Nucleus accumbens (tissue), 56 donors: Measurements from ENCODE around the gene GPR25.

ENCODE experiments used
- DNase-seq, 56 donors: peaks; one replicate each; lab custom pipeline; 2025; lab: John Stamatoyannopoulos, UW

The GPR25 gene, protein sequence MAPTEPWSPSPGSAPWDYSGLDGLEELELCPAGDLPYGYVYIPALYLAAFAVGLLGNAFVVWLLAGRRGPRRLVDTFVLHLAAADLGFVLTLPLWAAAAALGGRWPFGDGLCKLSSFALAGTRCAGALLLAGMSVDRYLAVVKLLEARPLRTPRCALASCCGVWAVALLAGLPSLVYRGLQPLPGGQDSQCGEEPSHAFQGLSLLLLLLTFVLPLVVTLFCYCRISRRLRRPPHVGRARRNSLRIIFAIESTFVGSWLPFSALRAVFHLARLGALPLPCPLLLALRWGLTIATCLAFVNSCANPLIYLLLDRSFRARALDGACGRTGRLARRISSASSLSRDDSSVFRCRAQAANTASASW

DNA sequence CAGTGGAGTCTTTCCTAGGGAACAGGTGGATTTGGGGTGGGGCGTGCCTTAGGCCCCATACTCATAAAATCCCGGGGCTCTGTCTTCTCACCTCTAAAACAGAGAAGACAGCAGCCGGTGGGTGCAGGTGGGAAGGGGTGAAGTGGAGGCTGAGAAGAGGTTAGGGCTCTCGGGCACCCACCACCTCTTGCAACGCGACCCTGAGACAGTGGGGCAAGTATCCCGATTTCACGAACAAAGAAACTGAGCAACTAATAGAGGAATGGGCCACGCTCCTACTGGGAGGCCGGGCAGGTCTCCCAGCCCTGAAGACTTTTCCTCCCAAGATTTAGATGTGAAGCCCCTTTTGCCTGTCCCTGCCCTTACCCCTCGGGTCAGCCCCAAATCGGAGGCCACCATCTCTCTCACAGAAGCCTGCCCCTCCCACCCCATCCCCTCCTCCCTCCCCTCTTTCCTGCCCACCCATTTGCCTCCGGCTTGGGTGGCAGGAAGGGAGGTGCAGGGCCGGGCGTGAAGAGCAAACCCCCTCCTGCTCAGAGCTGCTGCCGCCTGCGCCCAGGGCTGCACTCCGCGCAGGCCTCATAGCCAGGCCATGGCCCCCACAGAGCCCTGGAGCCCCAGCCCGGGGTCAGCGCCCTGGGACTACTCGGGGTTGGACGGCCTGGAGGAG lies at the start of gene GPR25:
TSS of gene GPR25 (plus strand) at position 536 of the 670 bp plus-strand sequence. CDS start at position 593, 57 bp downstream.
- no peak for DNase-seq

DNA sequence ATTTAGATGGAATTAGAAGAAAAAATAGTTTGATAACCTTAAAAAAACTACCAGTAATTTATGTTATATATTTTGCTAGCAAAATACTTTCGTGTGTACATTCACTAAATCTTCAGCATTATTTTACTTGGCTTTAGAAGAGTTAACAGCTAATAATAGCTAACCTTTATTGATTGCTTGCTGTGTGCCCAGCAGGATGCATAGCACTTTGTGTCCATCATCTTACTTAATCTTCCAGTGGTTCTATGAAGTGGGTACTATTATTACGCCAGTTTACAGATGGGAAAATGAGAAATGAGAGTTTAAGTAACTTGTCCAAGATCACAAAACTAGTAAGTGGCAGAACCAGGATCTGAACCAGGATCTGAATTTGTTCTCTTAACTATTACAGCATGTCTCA lies 41.7 kb upstream of the GPR25 start:
- no peak for DNase-seq

DNA sequence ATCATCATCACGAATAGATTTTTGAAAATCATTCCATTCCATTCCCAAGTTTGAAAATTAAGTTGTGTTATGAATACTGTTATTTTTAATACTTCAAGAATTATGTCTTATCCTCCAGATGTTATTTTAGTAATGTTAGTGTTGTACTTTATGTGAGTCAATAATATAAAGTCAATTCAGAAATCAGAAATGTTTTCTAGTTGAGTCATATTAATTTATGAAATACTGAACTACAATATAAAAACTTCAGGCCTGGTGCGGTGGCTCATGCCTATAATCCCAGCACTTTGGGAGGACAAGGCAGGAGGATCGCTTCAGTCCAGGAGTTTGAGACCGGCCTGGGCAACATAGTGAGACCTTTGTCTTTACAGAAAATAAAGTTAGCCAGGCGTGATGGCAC lies 38.4 kb upstream of the GPR25 start:
- DNase-seq: no peak

DNA sequence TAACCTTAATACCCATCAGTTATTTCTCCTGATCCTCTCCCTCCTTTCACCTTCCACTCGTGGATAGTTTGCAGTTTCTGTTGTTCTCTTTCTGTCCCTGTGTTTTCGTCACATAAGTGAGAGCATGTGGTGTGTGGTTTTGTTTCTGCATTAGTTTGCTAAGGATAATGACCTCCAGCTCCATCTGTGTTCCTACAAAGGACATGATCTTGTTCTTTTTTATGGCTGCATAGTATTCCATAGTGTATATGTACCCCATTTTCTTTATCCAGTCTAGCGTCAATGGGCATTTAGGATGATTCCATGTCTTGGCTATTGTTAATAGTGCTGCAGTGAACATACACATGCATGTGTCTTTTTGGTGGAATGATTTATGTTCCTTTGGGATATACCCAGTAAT lies 36.6 kb upstream of the GPR25 start:
- no peak for DNase-seq

DNA sequence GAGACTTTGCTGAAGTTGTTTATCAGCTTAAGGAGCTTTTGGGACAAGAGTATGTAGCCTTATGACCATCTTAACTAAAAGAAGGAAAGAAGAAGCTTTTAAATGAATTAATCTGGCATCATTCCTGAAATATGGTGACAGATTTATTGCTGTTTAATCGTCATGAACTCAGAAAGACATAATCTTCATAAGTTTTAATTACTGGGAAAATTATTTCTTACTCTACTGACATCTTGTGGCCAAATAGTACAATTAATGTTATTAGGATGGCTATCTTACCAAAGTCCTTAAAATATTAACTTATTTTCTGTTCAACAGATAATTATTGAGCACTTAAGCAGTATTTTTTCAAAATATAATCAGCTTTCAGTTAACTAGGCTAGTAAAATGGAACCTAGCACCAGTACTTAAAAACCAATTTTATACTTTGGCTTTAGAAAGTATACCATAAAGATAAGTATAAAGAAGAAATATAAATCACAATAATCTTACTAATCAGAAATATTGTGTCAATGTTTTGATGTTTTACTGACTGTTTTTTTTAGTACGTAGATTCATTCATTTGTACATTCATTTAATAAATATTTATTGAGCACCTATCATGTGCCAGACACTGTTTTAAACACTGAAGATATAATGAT lies 34.7 kb upstream of the GPR25 start:
- no peak for DNase-seq

DNA sequence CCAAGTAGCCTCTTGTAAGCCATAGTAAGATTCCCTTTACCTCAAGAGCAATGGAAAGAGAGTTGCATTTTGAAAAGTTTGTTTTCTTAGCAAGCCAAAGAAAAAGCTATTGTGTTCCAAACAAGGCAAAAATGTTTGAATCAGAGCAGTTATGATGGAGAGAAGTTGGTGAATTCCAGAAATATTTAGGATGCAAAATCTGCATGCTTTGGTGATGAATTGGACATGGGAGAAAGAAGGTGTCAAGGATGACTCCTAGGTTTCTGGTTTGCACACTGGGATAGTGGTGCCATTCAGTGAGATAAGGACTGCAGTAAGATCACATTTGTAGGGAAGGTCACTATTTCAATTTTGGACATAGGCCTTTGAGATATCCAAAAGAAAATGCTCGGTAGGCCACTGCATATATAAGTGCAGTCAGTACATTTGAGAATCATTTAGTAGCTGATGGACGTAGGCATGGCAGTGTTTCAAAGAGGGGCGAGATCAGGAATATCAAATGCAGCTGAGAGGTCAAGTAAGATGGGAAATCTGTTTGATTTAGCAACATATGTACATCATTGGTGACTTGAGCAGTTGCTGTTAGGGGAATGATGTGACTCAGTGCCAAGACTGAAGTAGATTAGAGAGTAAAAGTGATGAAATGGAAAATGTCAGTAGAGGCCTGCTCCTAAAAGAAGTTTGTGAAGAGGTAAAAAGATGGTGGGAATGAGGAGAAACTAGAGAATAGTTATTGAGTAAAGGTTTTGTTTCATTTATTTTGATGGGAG lies 33.9 kb upstream of the GPR25 start:
- no peak for DNase-seq

DNA sequence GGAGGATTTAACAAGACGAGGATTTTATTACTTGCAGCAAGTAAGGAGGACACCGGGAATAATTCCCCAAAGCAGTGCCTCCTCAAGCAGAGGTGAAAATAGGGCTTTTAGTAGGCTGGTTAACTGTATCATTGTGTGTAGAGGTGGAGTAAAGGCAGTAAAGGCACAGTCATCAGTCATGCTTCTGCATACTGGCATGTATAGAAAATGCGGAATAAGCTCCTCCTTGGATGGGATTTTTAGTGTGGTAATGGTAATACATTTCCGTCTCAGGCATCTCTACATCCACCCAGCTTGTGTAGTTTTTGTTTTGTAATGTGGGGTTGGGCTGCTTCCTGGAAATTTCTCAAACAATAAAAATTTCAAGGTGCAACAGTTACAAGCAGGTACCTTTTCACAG lies 27.4 kb upstream of the GPR25 start:
- no peak for DNase-seq

DNA sequence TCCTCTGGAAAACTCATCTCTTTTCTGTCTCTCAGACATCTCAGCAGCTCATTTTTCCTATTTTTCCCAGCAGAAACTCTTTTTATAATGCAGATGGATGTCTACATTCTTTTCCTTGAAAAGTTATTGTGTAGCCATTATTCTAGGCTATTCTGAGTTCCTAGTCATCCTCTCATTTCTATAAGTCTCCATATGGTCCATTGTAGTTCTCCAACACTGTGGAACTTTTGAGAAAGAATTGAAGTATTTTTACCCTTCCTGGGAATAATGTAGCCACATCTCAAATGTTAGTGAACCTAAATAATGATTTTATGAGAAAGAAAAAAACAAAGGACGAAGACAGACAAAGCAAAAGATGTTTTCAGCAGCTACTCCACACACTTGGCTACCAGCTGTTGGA lies 26.4 kb upstream of the GPR25 start:
- no peak for DNase-seq

DNA sequence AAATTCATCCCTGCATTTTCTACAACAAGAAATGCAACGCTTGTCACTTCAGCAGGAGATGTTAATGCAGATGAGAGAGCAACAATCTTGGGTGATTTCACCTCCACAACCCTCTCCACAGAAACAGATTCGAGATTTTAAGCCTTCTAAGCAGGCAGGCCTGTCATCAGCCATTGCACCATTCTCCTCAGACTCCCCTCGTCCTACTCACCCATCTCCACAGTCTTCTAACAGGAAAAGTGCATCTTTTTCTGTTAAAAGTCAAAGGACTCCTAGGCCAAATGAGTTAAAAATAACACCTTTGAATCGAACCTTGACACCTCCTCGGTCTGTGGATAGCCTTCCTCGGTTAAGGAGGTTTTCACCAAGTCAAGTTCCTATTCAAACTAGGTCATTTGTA lies 23.4 kb upstream of the GPR25 start:
- no peak for DNase-seq

DNA sequence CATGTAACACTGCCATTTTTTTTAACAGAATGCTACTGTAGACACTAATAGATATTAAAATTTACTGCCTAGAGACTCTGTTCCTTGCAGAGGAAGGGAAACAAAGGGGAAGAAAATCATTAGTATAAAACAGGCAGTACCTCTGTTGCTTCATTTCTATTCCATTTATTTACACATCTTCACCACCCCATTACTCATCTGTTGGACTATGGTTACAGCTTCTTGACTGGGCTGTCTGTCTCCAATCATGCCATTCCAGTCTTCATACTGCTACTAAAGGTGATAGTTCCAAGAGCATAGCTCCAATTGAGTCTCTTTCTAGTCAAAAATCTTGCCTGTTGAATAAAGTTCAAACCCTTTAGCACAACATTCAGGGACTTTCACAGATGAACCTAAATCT lies 22.2 kb upstream of the GPR25 start:
- no peak for DNase-seq

DNA sequence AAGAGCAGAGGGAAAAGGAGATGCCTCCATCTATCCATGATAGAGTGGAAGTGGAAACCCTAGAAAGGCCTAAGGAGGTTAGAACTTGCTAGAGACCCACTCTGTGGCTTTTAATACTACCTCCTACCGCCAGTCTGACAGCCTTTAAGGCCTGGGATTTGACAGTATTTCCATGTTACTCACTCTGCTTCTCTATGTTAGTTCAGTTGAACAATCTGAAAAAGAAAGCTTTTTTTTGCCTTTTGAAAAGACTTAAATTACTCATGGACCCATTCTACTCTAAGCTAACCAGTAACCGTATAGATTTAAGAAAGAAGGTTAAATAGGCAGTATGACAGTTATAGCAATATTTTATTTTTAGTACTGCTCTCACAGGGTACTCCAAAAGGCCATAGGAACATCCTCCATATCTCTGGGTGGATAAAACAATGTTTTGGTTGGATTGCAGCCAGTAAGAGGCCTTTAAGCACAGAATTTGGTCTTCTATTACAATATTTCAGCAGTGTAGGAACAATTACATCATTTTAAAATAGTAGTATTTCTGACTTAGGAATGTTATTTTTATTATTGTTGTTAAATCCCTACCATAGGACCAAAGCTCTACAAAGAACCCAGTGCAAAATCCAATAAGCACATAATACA lies 15.9 kb upstream of the GPR25 start:
- no peak for DNase-seq

DNA sequence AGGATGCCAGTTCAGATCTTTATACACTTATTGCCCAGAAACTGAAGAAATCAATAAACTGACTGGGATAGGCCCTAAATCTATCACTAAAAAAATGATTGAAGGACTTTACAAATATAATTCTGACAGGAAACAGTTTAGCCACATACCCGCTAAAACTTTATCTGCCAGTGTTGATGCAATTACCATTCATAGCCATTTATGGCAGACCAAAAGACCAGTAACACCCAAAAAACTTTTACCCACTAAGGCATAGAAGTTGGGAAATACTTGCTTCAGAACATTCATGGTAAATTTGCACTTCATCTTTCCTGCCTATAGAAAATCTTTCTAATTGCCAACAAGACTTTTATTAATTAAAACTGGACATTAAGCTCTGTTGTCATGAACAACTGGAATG lies 15.0 kb upstream of the GPR25 start:
- DNase-seq: no peak

DNA sequence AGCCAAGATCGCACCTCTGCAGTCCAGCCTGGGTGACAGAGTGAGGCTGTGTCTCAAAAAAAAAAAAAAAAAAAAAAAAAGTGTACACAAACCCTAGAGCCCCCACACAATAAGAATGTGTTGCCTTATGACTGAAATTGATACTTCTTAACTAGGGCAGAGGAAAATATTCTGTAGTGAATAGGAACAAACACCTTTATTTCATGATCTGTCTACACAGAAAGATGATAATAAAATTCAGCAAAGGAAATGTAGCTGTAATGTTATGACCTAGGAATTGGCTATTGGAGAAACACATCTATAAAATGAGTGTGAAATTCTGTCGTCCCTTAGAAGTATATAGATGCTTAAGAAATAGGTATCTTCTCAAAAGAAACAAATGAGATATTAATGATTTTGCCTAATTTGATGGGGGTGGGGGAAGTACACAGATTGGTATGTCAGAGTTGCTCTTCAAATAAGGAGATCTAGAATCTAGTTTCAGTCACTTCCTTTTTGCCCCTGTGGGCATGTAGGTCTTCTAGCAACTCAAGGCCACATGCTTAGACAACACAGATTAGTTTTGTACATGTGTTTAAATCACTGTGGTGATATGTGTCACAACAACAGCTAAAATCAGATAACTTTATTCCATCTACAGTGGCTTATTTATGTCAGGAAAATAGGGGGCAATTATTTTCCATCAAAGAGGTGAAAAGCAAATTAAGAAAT lies 10.7 kb upstream of the GPR25 start:
- no peak for DNase-seq

DNA sequence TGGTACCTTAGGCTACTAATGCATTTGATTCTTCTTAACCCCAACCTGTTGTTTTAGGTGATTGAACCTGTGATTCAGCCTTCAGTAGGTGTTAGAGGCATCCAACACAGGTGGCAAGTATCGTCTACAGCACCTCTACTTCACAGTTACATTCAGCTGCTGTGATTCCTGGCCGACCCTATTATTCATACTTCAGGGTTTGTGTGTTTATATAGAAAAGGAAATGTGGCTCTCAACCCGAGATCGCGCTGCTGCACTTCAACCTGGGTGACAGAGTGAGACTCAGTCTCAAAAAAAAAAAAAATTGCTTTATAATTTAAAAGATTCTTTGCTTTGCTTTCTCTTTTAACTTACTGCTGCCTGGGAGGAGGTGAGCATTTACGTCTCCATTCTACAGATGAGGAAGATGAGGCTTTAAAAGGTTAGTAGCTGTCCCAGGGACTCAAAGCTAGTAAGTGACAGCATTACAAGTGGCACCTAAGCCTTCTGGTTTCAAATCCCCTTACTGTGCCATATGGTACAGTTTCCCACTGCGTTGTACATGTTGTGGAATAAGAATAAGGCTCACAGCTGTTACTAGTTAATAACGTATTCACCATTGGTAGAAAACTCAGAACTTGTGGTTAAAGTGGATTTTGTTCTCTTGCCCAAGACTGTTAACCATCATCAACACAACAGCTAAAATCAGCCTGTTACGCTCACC lies 9.9 kb upstream of the GPR25 start:
- no peak for DNase-seq

DNA sequence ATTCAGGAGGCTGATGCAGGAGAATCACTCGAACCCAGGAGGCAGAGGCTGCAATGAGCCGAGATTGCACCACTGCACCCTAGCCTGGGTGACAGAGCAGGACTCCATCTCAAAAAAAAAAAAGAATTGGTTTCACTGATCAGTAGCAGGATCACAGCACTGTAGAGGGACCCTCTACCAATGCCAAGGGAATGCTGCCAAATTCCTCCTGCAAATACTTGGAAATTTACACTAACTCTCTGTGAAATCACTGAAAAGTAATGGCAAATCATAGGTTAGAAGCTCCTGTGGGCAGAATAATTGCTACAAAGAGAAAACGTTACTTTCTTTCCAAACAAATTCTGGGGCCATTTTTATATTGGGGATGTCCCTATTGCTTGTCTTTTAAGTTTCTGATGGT lies 6.7 kb upstream of the GPR25 start:
- DNase-seq: no peak

DNA sequence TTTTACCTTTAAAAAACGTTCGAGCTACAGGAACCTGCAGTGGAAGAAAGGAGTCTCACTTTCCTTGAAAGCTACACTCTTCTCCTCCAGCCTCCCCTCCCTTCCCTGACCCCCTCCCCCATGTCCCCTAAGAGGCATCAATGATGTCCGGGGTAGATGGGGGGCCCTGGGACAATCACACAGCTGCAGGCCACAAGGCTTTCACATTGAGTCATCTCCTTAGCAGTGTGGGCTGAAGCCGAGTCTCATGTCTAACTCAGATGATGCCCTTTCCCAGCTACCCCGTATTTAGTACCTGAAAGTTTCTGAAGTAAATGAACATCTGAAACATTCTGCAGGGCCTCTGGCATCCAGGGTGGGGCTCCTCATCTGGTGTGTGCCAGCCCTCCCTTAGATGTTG lies 6.3 kb upstream of the GPR25 start:
- DNase-seq: peak in 1 of 56 donors; percentile 14

DNA sequence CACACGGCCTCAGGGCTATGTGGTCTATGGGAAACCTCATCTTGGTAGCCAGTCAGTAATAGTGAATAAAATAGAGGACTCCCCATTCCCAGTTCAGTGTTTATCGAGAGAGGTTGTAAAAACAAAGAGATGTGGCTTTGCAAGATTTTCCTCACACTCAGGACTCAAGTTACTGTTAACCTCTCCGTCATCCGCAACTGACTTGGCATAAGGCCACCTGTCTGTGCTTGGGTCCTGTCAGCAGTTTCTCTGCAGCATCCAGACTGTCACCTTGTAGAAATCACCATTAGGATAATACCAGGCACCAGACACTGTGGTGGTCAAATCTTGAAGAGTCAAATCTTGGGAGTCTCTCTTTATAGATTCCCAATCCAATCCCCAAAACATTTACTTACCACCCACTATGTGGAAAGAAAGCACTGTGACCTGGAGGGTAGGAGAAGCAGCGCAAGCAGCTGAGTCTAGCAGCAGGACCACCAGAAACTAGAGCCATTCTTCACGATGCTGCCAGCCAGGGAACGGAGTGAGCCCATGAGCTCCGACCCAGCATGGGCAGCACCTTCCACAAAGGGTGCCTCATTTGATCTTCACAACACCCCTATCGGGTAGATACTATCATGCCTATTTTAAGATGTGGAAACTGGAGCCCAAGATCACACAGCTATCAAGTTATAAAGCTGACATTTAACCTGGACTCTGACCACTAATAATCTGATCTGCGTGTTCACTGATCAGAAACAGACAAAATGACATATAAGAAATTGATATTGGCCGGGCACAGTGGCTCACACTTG lies 5.6 kb upstream of the GPR25 start:
- DNase-seq: no peak

DNA sequence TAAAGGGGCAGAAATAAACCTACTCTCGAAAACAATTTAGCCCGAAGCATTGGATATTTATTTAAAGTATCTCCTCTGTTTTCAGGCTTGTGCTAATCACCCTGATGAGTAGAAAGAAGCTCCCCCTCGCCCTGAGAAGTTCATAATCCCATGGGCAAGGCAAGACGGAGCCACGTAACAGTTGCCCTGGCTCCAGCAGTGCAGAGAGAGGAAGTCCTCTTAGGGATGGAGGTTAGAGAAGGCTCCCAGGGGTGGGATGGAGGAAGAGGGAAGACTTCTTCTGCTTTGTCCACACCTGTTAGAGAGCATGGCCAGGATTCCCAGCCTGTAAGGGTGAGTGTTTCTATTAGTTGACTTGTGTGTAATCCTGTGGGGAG lies 3.4 kb upstream of the GPR25 start:
- DNase-seq: no peak
